HepG2 (cell line): ENCODE data around the gene ANKRD53. TPM values are rescaled to one million over a fixed set of nuclear protein-coding genes. Genes with fewer than 3 reads are reported as not detected.
A peak's percentile ranks its signal among the peaks of the same experiment; 100 is the strongest.

Experiments used
- ATAC-seq: fragments of 200-7000 bp; cut with Tn5 transposase; 3 replicates; pipeline ENCODE4 v1.9.1; 2020; ENCODE audit warnings: mild to moderate bottlenecking, moderate library complexity
- BruUV-seq: library from RNA; stranded (reverse); fragments of 400-500 nt; replicated peaks from 2 replicates; lab custom pipeline; 2021; lab: Mats Ljungman, UMichigan
- CTCF ChIA-PET: fragments of 300-600 bp; formaldehyde crosslinking; extraction: SDS; loops from one replicate; lab custom pipeline; 2021; ENCODE audit warnings: low total read pairs, inconsistent platforms, low intra/inter-chr PET ratio; lab: Yijun Ruan, JAX
- POLR2A ChIA-PET: fragments of 350-600 bp; sonication (Branson Sonifier 250); formaldehyde crosslinking; loops from one replicate; lab custom pipeline; 2020; ENCODE audit warnings: antibody characterized with exemption, inconsistent platforms; lab: Yijun Ruan, JAX
- DNase-seq: peaks from one replicate; pipeline ENCODE4 v3.0.0-alpha.2; 2015; ENCODE audit warnings: low spot score
- FAIRE-seq: peaks from 3 replicates; lab custom pipeline; 2011; peaks lifted over from hg19 to GRCh38; lab: Jason Lieb, UNC
- H2AFZ ChIP-seq: one replicate; pipeline ENCODE4 v1.6.1; 2011; ENCODE audit warnings: low read length, inconsistent platforms
- H3K27ac ChIP-seq: fragments of 300-600 bp; 3 replicates; pipeline ENCODE4 v1.8.0; 2011; ENCODE audit warnings: mixed run types, mild to moderate bottlenecking, mixed read lengths, low read length, inconsistent platforms; ENCODE audit not compliant: insufficient read depth; ENCODE audit errors: extremely low read length
- H3K27me3 ChIP-seq, 2 experiments: fragments of 200-600 bp in 1 of 2; 2 replicates in 1 of 2; 3 replicates in 1 of 2; pipeline versions ENCODE4 v1.6.0 to v1.8.0; 2011; ENCODE audit warnings: low read length in 2 of 2, mild to moderate bottlenecking in 2 of 2, moderate library complexity in 2 of 2, inconsistent platforms in 1 of 2; ENCODE audit not compliant: insufficient read depth in 2 of 2, control insufficient read depth in 1 of 2
- H3K36me3 ChIP-seq, 2 experiments: fragments of 200-600 bp in 1 of 2; replicated peaks in 1 of 2; 2 replicates in 1 of 2; 3 replicates in 1 of 2; pipeline versions ENCODE4 v1.5.1 to v1.8.0; 2011; ENCODE audit warnings: low read length in 2 of 2, inconsistent platforms in 1 of 2; ENCODE audit not compliant: insufficient read depth in 2 of 2, control insufficient read depth in 1 of 2
- H3K4me1 ChIP-seq: 2 replicates; pipeline ENCODE4 v1.5.1; 2012; ENCODE audit warnings: low read length, inconsistent platforms; ENCODE audit not compliant: insufficient read depth
- H3K4me2 ChIP-seq: 2 replicates; pipeline ENCODE4 v1.6.0; 2011; ENCODE audit warnings: low read depth, low read length, inconsistent platforms
- H3K4me3 ChIP-seq, 3 experiments: fragments of 200-600 bp in 1 of 3; sonication (generic), shearing (Covaris generic) in 1 of 3; replicated peaks in 1 of 3; 2 replicates each; pipeline ENCODE4 v1.5.1; 2011 to 2016; ENCODE audit warnings: low read length in 3 of 3, inconsistent platforms in 2 of 3, low read depth in 2 of 3, mild to moderate bottlenecking in 2 of 3, control low read depth in 1 of 3, mixed read lengths in 1 of 3; ENCODE audit not compliant: insufficient read depth in 1 of 3
- H3K79me2 ChIP-seq: one replicate; pipeline ENCODE4 v1.6.1; 2011; ENCODE audit warnings: low read length, inconsistent platforms; ENCODE audit not compliant: insufficient read depth
- H3K9ac ChIP-seq: 2 replicates; pipeline ENCODE4 v1.6.0; 2011; ENCODE audit warnings: mild to moderate bottlenecking, low read depth, low read length, inconsistent platforms; ENCODE audit not compliant: insufficient read depth
- H3K9me3 ChIP-seq: 2 replicates; pipeline ENCODE4 v1.5.1; 2012; ENCODE audit warnings: mild to moderate bottlenecking, low read length
- H4K20me1 ChIP-seq: 2 replicates; pipeline ENCODE4 v1.6.0; 2011; ENCODE audit warnings: inconsistent platforms, mild to moderate bottlenecking, low read length, moderate library complexity; ENCODE audit not compliant: insufficient read depth
- ATF7 ChIP-seq, 2 experiments: fragments of 450-650 bp in 1 of 2; sonication (generic) in 1 of 2; formaldehyde crosslinking in 1 of 2; IDR thresholded peaks; 2 replicates each; pipeline versions ENCODE4 v1.4.0 to v1.6.1; 2016 to 2020; ENCODE audit warnings: antibody characterized with exemption in 1 of 2, mild to moderate bottlenecking in 1 of 2, missing genetic modification reagents in 1 of 2
- BORCS8-MEF2B ChIP-seq: sonication (generic); formaldehyde crosslinking; IDR thresholded peaks from 2 replicates; pipeline ENCODE4 v1.8.0; 2022; ENCODE audit warnings: mild to moderate bottlenecking, missing genetic modification reagents
- CBX2 ChIP-seq, 2 experiments: fragments of 200-600 bp in 1 of 2; sonication (generic); formaldehyde crosslinking in 1 of 2; IDR thresholded peaks; 2 replicates each; pipeline versions ENCODE4 v1.7.0 to v1.8.1; 2018 to 2022; ENCODE audit warnings: low read depth in 2 of 2, low read length in 1 of 2, mild to moderate bottlenecking in 1 of 2, missing genetic modification reagents in 1 of 2
- CREB1 ChIP-seq, 2 experiments: fragments of 450-650 bp in 1 of 2; IDR thresholded peaks; 2 replicates each; pipeline ENCODE4 v1.6.1; 2016 to 2017; ENCODE audit warnings: control low read depth in 1 of 2, mild to moderate bottlenecking in 1 of 2, missing compliant biosample characterization in 1 of 2, missing genetic modification characterization in 1 of 2
- HIVEP1 ChIP-seq: sonication (generic); formaldehyde crosslinking; IDR thresholded peaks from 2 replicates; pipeline ENCODE4 v1.4.0; 2020; ENCODE audit warnings: mild to moderate bottlenecking, missing genetic modification reagents
- MBNL3 ChIP-seq: fragments of 250-450 bp; sonication (Bioruptor Pico); conservative IDR thresholded peaks from 2 replicates; pipeline ENCODE4 v1.8.0; 2022; ENCODE audit warnings: mild to moderate bottlenecking, inconsistent platforms
- MEF2D ChIP-seq: sonication (generic); formaldehyde crosslinking; IDR thresholded peaks from 2 replicates; pipeline ENCODE4 v1.5.1; 2020; ENCODE audit warnings: mild to moderate bottlenecking, missing genetic modification reagents
- NR1H2 ChIP-seq: sonication (generic); formaldehyde crosslinking; IDR thresholded peaks from 2 replicates; pipeline ENCODE4 v1.8.1; 2022; ENCODE audit warnings: low read depth, missing genetic modification reagents, borderline replicate concordance
- ZMAT5 ChIP-seq: sonication (generic); formaldehyde crosslinking; IDR thresholded peaks from 2 replicates; pipeline ENCODE4 v1.5.0; 2020; ENCODE audit warnings: mild to moderate bottlenecking, low read depth, missing genetic modification reagents, borderline replicate concordance
- ZNF264 ChIP-seq: sonication (generic); formaldehyde crosslinking; IDR thresholded peaks from 2 replicates; pipeline ENCODE4 v1.4.0; 2020; ENCODE audit warnings: missing genetic modification reagents
- ZNF513 ChIP-seq: sonication (generic); formaldehyde crosslinking; conservative IDR thresholded peaks from 2 replicates; pipeline ENCODE4 v1.5.0; 2020; ENCODE audit warnings: missing genetic modification reagents
- ZNF709 ChIP-seq: sonication (generic); formaldehyde crosslinking; IDR thresholded peaks from 2 replicates; pipeline ENCODE4 v1.5.0; 2020; ENCODE audit warnings: mild to moderate bottlenecking, missing genetic modification reagents
- ZNF720 ChIP-seq: sonication (generic); formaldehyde crosslinking; IDR thresholded peaks from 2 replicates; pipeline ENCODE4 v1.4.0; 2020; ENCODE audit warnings: missing genetic modification reagents
- ZNF788 ChIP-seq: sonication (generic); formaldehyde crosslinking; IDR thresholded peaks from 2 replicates; pipeline ENCODE4 v1.5.0; 2020; ENCODE audit warnings: mild to moderate bottlenecking, missing genetic modification reagents, borderline replicate concordance
- WGBS: methylation state at CpG from one replicate; pipeline ENCODE4 v1.1.6; 2017; ENCODE audit warnings: low lambda C conversion rate; 5-methylcytosine and 5-hydroxymethylcytosine counted together
- in situ Hi-C: cut with HindIII; loops from 2 replicates; pipeline ENCODE4 v1.10.0; 2017; ENCODE audit warnings: low pct_unique_long_range_greater_than_20kb; ENCODE audit not compliant: extremely low pct_ligation_motif_present
- intact Hi-C: fragments of 100-400 bp; cut with micrococcal nuclease; formaldehyde crosslinking; loops from one replicate; pipeline ENCODE4 v1.10.0; 2022; ENCODE audit not compliant: unreplicated experiment
- polyA plus RNA-seq, 8 experiments: library from polyadenylated mRNA; depleted of rRNA in 3 of 8; stranded (reverse) in 7 of 8; unstranded in 1 of 8; fragments of >200 nt; fragmentation: Illumina TruSeq in 4 of 8; extraction: Trizol in 4 of 8; gene quantifications; 2 replicates each; pipeline versions ENCODE4 v1.2.1 to v1.2.3, GENCODE V29; 2011 to 2016; ENCODE audit warnings: low read depth in 4 of 8, missing spikeins in 1 of 8, mixed read lengths in 1 of 8; ENCODE audit not compliant: insufficient read depth in 1 of 8
- total RNA-seq, 5 experiments: library from RNA; depleted of rRNA; stranded (reverse); fragments of >200 nt; fragmentation: Illumina TruSeq; extraction: Trizol; gene quantifications; 2 replicates each; pipeline ENCODE4 v1.2.3, GENCODE V29; 2016; ENCODE audit warnings: low read depth in 1 of 5
- TF ChIP-seq, protein P1 (sequence below): sonication (generic); formaldehyde crosslinking; IDR thresholded peaks from 2 replicates; pipeline ENCODE4 v1.4.0; 2020; ENCODE audit warnings: missing genetic modification reagents

Gene ANKRD53
- total and polyA plus RNA-seq, 2 of the 13 experiments (the other 11 are each of a cell fraction or from before 2014, with no cell fraction given) = 0.15 TPM; not detected in 1

DNA sequence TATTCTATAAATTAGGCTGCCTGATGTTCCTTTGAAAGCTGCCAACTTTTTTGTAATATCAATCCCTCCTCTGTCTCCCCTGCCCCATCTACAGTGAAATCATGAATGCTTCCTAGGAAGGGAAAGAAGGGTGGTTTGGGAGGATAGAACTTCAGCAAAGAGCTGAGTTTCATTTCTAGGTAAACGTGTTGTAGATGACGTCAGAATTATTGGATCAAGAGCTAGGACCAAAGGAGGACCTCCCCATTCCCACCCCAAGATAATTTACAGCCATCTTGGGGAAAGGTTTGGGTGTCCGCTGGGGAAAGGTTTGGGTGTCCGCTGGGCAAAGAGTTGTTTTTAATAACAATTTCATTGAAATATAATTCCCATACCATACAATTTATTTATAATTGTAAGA, 11.2 kb upstream of the ANKRD53 start:
- ATAC-seq (no peak), FAIRE-seq (no peak), DNase-seq (no peak)
- WGBS = 15% methylated on average over 4 of the region's 4 CpGs
- CTCF ChIA-PET = no interaction called here
- Histone ChIP-seq H3K79me2 (no peaks in the 10 kb centered on the region), H3K27me3 (no peaks in the 10 kb centered on the region; a peak in 2 of 5 replicates), H3K36me3 (no peaks in the 10 kb centered on the region), H4K20me1 (no peaks in the 10 kb centered on the region), H2AFZ (no peak overlapping the region), H3K4me1 (0 out of 2 replicates have a peak, but pooled peaks cover 5% of the 10 kb centered on the region), H3K27ac (no peak overlapping the region), H3K4me3 (no peak overlapping the region), H3K4me2 (no peak overlapping the region), H3K9ac (no peak overlapping the region), H3K9me3 (no peaks in the 10 kb centered on the region)
- BruUV-seq = no TSS peak
- POLR2A ChIA-PET = no interaction called here
- intact Hi-C loops = no loop called here
- peak; percentile 98 for TF ChIP-seq ATF7 (IDR thresholded peaks at IDR 0.05)
- TF ChIP-seq ATF7 (CRISPR knock-in tag; IDR thresholded peaks at IDR 0.05) = no peak
- TF ChIP-seq CREB1 (IDR thresholded peaks at IDR 0.05) = peak; percentile 90
- TF ChIP-seq CREB1 (CRISPR knock-in tag; IDR thresholded peaks at IDR 0.05) = no peak
- no peak for TF ChIP-seq ZNF513 (CRISPR knock-in tag)
- no peak for TF ChIP-seq ZMAT5 (CRISPR knock-in tag)
- in situ Hi-C loops = no loop called here

GRCh38 chr2:70974592-70974991, 3.8 kb upstream of the ANKRD53 start:
- peaks cover 14% of the 10 kb centered on the region for H3K4me1 ChIP-seq
- no peak overlapping the region for H3K9ac ChIP-seq
- no peaks in the 10 kb centered on the region for H4K20me1 ChIP-seq
- intact Hi-C loops (no loop called here), in situ Hi-C loops (no loop called here)
- no peak overlapping the region for H3K27ac ChIP-seq
- H3K79me2 ChIP-seq = no peaks in the 10 kb centered on the region
- no peak overlapping the region for H2AFZ ChIP-seq
- H3K36me3 ChIP-seq = no peaks in the 10 kb centered on the region
- no peaks in the 10 kb centered on the region for H3K27me3 ChIP-seq
- no peaks in the 10 kb centered on the region for H3K9me3 ChIP-seq
- no peak overlapping the region for H3K4me2 ChIP-seq
- 73% methylated on average over 3 of the region's 3 CpGs for WGBS
- POLR2A ChIA-PET = no interaction called here
- no peak overlapping the region for H3K4me3 ChIP-seq
- ATAC-seq (no peak), DNase-seq (no peak), FAIRE-seq (no peak)
- CTCF ChIA-PET = no interaction called here
- no TSS peak for BruUV-seq
- TF ChIP-seq HIVEP1 (CRISPR knock-in tag) (no peak), MEF2D (CRISPR knock-in tag) (no peak), CBX2 (IDR thresholded peaks at IDR 0.05; ENCODE audit: low read depth, low read length) (no peak), CBX2 (CRISPR knock-in tag; IDR thresholded peaks at IDR 0.05; ENCODE audit: low read depth) (no peak), ZNF264 (CRISPR knock-in tag) (no peak), ZNF709 (no peak), NR1H2 (no peak), ZNF788 (CRISPR knock-in tag) (no peak), BORCS8-MEF2B (CRISPR knock-in tag) (no peak), MBNL3 (no peak), ZNF720 (CRISPR knock-in tag) (no peak)
- TF ChIP-seq, protein P1, sequence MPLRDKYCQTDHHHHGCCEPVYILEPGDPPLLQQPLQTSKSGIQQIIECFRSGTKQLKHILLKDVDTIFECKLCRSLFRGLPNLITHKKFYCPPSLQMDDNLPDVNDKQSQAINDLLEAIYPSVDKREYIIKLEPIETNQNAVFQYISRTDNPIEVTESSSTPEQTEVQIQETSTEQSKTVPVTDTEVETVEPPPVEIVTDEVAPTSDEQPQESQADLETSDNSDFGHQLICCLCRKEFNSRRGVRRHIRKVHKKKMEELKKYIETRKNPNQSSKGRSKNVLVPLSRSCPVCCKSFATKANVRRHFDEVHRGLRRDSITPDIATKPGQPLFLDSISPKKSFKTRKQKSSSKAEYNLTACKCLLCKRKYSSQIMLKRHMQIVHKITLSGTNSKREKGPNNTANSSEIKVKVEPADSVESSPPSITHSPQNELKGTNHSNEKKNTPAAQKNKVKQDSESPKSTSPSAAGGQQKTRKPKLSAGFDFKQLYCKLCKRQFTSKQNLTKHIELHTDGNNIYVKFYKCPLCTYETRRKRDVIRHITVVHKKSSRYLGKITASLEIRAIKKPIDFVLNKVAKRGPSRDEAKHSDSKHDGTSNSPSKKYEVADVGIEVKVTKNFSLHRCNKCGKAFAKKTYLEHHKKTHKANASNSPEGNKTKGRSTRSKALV = no peak
